ENCODE data around the gene STARD6.
"Not testable (repeated sequence)": the region's sequence is repeated elsewhere in the genome, so short reads cannot be mapped to it uniquely, and the experiment has no call there.

The STARD6 gene, protein sequence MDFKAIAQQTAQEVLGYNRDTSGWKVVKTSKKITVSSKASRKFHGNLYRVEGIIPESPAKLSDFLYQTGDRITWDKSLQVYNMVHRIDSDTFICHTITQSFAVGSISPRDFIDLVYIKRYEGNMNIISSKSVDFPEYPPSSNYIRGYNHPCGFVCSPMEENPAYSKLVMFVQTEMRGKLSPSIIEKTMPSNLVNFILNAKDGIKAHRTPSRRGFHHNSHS

DNA sequence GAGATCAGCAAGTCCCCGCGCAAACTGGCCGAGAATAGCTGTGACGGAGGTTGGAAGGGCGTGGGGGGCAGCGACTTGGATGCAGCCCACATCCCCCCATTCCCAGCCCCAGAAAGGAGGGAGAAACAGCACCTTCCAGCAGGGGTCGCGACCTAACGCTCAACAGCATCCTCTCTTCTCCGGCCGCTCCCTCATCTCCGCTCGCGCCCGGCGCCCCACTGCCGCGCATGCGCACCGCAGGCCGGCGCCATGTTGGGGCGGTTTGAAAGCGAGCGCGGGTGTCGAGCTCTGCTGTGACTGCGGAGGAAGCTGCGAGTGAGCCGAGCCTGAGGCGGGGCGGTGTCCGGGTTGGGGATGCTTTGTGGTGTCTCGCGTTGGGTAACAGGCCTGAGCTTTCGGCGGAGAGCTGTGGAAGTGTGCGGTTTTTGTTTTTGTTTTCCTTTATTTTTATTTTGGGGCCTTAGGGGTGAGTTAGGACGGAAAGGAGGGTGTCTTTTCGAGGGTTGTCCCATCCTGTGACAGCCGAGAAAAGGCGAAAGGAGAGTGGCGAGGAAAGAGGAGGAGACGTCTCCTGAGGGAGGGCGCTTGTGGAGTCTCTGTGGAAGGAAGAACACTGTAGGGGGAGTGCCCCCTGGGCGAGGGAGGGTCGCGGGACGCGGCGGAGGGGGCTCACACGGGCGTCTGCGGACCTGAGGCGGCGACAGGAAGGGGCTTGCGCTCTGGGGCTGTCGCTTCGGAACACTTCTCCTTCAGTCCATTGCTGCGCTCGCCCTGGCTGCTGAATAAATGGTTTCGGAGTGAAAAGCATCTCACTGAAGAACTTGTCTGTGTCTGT is at the start of gene STARD6, which contains the start of gene C18orf54:
STARD6 (minus strand) TSS at position 199 of the 835 bp plus-strand sequence. CDS start 3,285 bp downstream, outside the sequence.
C18orf54 (plus strand) TSS at position 247 of the 835 bp plus-strand sequence. CDS start 2,667 bp downstream, outside the sequence.
- peak; percentile 84 for DNase-seq (ENCODE audit: low read depth)

DNA sequence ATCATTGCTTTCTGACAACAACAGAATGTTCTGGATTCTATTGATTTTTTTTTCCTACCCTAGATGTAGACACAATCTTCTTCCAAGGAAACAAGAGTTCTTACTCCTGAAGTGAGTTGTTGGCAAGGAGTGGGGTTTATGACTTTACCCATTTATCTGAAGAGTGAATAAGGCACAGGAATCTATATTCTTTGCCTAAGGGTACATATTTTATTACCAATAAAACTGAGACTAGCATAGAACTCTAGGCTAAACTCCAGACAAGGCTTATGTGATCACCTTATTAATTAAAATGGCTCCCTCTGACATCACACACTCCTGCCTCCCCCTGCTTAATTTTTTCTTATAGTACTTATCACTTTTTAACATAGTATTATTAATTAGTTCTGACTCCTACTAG is 47.6 kb upstream of the STARD6 start:
- DNase-seq (ENCODE audit: low read depth): no peak

DNA sequence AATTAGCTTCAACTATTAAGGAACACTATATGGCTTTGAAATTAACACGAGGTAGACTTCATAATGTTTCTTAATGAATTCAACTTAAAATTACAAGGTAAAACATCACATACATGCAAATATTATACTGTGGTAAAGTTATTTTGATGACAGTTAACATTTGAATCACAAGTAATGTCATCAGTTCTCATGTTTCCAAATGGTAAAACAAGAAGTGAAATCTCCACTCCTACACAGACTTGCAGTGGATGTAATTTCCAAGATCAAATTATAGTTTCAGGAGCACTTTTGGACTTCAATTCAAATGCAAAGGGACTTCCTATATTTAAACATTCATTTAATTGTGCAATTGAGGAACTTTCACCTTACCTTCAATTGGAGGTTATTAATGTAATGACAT is 39.1 kb upstream of the STARD6 start:
- no peak for DNase-seq (ENCODE audit: low read depth)

DNA sequence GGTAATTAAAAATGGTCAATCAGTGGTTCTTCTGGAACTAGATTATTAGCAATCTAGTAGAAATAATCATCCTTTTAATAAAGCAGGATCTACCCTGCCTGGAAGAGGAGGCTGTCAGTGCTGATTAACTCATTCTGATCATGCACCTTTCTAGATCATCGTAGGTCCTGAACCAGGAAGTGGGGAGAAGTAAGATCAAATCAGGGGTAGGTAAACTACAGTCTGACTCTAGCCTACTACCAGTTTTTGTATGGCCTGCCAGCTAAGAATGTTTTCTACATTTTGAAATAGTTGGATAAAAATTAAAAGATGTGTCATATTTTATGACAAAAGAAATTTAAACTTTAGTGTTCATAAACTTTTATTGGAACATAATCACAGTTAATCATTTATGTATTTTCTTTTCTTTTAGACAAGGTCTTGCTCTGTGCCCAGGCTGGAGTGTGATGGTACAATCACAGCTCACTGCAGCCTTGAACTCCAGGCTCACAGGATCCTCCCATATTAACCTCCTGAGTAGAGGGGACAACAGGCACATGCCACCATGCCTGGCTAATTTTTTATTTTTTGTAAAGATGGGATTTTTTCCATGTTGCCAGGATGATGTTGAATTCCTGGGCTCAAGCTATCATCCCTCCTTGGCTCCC is 36.1 kb upstream of the STARD6 start:
- no peak for DNase-seq (ENCODE audit: low read depth)

DNA sequence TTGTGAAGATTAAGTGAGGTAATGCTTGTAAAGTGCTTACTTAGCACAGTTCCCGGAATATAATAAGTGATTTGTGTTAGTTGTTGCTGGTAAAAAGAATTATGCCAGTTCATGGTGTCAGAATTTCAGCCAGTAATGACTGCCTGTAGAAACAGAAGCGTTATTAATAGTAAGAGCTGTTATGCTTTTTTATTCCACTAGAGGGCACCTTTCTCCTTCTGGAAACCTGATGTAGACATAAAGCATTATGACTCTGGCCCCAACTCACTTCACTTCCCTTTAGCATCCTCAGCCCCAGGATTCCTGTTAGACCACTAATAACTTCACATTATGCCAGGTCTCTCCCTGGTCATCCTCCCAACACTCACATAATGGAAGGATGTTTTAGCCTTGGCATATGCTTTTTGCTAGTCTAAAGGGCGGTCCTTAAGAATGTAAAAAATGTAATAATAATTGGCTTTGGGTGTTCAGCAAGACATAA is 34.9 kb upstream of the STARD6 start:
- no peak for DNase-seq (ENCODE audit: low read depth)

DNA sequence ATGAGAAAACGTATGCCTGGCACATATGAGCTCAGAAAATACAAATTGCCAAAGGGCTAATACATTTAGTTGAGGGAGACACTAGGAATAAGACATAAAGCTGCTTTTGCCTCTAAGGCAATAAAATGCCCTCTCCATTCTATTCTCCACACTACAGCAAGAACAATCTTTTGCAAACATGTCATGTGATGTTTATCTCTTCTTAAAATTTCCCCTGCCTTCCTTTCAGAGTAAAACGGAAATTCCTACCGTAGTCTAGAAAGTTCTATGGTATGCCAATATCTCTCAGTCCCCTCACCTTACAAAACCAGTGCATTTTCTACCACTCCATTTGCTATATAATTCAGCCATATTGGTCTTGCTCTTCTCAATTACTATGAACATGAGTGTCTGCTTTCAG is 33.2 kb upstream of the STARD6 start:
- DNase-seq (ENCODE audit: low read depth): no peak

DNA sequence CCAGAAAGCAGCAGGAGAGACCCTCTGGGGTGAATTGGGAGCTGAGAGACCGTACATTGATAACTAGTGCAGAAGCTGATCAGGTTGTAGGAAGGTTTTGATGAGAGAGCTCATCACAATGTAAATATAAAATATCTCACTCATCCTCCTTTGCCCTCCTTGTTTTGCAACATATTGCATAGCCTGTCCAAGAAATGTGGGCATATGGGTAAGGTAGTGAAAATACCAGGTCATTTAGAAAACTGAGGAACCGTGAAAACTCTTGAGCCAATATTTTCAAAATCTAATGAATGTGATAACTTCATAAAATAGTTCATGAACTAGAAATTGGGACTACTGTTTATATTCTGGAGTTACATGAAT is 31.5 kb upstream of the STARD6 start:
- no peak for DNase-seq (ENCODE audit: low read depth)

DNA sequence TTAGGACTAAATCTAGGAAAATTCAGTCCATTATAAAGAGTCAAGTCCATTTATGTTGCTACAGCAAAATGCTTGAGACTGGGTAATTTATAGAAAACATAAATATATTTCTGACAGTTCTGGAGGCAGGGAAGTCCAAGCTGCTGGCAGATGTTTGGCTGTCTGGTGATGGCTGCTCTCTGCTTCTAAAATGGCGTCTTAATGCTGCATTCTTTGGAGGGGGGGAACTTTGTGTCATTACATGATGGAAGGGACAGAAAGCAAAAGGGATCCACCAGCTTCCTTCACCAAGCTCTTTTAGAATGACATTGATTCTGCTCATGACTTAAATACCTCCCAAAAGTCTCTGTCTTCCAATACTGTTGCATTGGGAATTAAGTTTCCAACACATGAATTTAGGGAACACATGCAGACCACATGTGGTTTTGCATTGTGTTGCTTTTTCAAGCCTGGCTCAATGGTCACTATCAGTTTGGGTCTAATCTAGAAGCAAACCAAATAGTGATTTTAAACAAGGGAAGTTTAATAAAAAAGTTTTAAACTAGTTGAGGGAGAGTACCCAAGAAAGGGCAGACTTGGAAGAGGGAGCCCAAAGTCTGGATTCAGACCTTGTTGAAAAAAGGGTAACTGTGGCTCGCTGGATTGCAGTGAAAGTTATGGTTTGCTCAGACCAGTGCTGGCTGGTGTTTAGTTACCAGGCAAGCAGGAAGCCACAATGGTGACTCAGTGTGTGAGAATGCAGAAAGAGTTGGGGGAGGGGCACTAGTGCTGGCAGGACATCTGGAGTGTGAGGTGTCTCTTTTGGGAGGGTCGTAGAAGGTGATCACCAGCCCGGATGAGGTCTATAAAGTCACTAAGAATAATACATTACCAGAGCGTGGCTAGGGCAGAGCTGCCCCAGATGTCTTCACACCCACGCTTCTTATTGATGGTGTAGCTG is 30.8 kb upstream of the STARD6 start:
- DNase-seq (ENCODE audit: low read depth): no peak

DNA sequence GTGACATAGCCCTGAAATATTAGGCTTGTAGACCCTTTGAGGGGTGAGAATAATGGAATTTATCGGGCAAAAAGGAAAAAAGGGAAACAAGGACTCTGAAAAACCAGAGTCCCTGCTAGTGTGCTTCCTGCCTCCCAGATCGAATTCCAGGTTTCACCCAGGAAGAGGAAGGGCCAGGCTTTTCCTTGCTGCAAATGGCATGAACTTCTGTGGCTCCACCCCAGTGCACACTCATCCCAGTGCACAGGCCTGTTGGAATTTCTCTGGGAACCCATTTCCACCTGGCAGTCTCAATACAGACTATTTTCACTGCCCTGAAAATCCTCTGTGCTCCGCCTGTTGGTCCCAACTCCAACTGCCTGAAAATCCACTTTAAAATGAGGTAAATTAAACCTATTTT is 30.0 kb upstream of the STARD6 start:
- DNase-seq (ENCODE audit: low read depth): no peak

DNA sequence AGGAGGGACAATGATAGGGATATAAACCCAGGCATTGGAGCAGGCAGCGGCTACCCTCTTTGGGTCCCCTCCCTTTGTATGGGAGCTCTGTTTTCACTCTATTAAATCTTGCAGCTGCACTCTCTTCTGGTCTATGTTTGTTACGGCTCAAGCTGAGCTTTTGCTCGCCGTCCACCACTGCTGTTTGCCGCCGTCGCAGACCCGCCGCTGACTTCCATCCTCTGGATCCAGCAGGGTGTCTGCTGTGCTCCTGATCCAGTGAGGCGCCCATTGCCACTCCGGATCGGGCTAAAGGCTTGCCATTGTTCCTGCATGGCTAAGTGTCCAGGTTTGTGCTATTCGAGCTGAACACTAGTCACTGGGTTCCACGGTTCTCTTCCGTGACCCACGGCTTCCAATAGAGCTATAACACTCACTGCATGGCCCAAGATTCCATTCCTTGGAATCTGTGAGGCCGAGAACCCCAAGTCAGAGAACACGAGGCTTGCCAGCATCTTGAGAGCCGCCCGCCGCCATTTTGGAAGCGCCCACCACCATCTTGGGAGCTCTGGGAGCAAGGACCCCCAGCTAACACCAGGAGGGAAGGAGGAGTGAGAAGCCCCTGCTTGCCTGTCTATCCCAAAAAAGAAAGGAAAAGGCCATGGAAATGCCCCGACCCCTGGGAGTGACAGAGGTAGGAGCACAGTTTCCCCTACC is 29.3 kb upstream of the STARD6 start:
- DNase-seq (ENCODE audit: low read depth): not testable (repeated sequence)

DNA sequence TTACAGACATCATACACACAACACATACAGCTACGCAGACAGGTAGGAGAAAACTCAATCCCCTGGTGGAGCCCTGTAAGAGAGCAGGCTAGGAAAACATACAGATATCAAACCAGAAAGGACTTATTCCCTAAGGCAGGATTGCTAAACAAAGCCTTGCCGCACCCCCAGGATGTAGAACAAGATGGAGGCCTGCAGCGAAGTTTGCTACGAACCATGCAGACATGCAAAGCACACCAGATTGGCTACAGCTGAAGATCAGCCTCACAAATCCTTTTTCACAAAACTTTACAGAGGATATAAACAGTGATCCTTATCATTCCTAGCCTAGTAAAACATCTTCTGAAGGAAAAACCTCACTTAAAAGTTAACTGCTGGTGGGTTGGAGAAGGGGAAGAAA is 28.4 kb upstream of the STARD6 start:
- DNase-seq (ENCODE audit: low read depth): no peak

DNA sequence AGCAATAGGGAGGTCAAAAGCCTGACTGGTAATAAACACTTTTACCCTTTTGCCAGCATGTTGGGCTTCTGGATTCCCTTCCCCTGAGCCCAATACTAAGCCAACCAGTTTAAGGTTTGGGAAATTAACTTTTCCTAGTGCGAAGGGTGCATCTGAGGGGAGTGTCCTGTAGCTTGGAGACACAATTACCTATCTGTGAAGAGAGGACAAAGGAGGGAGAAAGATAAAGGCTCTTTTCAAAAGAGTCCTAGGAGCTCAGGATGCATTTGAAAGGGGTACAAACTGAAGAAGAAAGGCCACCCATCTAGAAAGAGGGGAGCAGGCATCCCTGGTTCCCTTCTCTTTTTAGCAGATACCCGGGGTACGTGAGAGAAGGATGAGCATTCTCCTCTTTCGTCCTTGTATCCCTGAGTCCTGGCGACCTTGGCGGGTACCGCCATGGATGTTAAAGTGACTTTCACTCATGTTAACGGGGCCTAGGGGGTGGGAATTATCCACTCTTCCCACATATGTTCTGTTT is 25.1 kb upstream of the STARD6 start:
- no peak for DNase-seq (ENCODE audit: low read depth)

DNA sequence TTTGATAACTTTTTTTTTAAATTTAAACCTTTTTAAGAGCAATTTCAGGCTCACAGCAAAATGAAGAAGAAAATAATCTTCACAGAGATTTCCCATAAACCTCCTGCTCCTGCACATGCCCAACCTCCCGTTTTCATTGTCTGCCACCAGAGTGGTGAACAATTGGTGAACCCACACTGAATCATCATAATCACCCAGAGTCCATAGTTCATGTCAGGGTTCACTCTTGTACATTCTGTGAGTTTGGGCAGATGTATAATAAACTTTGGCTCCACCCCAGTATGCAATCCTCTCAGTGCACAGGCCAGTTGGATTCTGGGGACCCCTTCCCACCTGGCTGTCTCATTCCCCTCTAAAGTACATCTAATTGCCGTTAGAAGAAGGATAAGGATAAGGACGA is 24.4 kb upstream of the STARD6 start:
- DNase-seq (ENCODE audit: low read depth): no peak

DNA sequence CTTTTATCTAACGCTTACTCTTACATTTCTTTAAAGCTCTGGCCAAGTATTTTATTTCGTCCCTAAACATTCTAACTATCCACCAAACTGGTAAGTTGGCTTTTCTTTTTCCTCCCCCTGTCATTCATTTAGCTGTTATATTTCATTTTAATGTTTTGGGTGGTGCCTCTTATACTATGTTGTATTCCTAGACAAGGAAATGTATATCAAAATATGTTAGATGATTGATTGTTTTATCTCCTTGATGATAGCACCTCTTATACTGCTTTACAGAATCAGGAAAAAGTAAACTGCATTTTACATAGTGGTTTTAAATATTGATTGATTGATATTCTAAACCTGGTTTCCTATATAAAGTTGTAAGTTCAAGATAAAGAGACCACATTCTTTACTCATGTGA is 24.0 kb upstream of the STARD6 start:
- no peak for DNase-seq (ENCODE audit: low read depth)

DNA sequence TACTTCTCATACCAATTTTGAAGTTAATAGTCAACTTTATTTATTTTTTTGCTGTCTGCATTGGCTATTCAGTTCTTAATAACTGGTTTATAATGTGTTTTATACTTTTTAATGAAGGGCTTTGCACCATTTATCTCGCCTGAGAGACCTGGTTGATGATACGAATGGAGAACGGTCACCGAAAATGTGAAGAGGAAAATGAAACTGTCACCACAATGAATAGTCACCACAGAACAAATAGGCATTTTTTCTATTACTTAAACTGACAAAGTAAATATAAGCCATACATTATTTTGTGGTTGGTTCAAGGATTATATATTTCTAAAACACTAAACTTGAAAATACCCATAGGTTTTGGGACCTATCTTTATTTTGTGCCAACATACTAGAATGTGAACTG is 20.4 kb upstream of the STARD6 start:
- no peak for DNase-seq (ENCODE audit: low read depth)

DNA sequence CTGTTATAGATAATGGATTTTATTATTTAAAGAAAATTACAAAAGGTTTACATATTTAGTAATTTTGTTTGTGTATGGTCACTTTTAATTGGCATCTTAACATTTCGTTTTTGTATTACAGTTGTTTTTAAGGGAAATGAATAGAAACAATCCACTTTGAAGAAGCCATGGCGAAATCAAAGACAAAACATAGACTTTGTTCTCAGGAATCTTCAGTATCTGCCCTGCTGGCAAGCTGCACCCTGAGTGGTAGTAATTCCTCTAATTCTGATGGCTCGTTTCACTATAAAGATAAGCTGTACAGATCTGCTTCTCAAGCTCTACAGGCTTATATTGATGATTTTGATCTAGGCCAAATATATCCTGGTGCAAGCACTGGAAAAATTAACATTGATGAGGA is 2.7 kb upstream of the STARD6 start:
- no peak for DNase-seq (ENCODE audit: low read depth)

DNA sequence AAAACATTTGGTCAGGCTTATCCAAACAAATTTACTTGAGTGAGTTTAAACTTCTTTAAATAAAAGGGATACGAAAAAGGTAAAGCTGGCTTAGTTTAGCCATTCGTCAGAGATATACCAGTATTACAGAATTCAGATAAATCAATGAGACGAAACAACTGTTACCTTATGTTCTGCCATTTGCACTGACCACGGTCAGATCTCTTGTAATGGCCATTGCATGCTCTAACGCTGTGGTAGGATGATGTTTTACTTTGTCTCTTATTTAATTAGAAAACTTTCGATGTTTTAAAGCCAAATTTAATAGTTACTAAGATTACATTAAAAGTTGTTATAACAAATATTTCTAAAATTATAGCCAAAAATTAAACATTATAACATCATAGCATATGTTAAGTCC is 1.6 kb upstream of the STARD6 start:
- no peak for DNase-seq (ENCODE audit: low read depth)

DNA sequence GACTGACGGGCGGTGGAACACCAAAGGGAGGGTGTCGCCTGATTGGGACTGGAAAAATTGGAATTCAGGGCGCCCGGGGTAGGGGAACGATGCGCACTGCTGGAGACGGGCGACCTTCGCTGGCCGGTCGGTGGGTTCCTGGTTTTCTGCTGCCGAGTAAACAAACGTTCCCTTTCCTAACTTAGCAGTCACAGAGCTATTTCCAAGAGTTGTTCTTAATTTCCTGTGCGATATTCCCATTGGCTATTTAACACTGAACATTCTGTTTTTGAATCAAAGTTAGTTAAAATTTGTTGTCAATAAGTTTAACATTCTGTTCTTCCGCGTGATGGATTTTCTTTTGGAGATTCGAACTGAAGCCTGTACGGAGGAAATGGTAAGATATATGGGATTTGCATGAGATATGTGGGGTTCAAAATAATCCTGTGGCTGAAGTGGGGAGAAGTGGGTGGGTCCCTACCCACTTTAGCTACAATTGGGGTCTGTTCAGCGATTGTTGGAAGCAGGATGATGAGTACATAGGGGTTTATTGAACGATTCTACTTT is 910 bp upstream of the STARD6 start:
- no peak for DNase-seq (ENCODE audit: low read depth)

DNA sequence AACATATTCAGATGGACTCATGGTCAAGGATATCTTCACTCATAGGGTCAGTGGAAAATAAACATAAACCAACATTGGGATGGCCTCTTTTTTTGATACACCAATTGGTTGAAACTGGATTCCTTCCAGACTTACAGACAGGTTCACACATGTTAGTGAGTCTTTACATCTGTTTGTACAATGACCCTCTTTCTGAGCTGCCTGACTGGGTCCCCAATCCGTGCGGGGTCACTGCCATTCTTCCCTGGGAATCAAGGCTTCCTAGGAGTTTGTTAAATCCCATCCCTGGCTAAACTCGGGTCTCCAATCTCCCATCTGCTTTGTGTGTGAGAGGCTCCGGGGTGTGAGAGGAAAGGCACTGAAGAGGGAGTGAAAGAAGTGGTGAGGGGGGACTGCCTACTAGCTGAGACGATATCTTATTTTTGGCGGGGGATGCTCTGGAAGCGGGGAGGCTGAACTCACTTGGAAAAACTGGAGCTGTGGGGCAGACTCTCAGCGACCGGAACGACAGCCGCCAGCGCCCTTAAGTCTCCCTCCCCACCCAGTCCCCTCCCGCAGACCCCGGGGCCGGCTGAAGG is 487 bp downstream of the STARD6 start:
- DNase-seq (ENCODE audit: low read depth): no peak

DNA sequence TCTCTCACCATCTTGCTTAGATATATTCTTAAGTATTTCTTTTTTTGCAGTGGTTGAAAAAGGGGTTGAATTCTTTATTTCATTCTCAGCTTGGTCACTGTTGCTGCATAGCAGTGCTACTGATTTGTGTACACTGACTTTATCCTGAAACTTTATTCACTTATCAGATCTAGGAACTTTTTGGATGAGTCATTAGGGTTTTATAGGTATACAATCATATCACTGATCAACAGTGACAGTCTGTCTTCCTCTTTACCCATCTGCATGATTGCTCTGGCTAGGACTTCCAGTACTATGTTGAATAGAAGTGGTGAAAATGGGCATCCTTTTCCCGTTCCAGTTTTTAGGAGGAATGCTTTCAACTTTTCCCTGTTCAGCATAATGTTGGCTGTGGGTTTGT is 6.5 kb downstream of the STARD6 start:
- no peak for DNase-seq (ENCODE audit: low read depth)

Measured in activated T-helper 1 cell treated with Interleukin-2 at 50 U/mL for 16 hours (primary cell).